Stimulated activated CD8-positive, alpha-beta memory T cell treated with anti-CD3 and anti-CD28 coated beads, Interleukin-7, amount 100 ng/mL, for 1 hour (primary cell): Measurements from ENCODE around the gene GAL.

Source experiments
- DNase-seq, 2 donors: peaks; one replicate each; pipeline ENCODE4 v3.0.0-alpha.2; 2020; ENCODE audit warnings: low read depth in 2 of 2

Gene GAL

DNA sequence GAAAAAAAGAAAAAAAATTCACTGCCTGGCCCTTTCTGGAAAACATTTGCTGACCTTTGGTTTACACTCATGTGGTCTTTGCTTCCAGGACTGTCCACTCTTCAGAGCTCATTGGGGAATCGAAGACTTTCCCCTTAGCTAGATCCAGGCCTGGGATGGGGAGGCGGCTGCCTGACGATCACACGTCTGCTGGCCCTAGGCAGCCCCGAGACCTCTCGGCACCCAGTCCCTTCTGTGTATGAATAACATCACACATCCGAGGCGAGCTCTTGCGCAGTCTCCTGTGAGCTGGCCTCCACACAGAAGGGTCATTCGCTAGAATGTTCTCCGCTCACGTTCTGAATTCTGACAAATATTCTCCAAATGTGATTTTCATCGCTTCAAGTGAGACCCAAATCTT, 25.7 kb upstream of the GAL start:
- no peak for DNase-seq

DNA sequence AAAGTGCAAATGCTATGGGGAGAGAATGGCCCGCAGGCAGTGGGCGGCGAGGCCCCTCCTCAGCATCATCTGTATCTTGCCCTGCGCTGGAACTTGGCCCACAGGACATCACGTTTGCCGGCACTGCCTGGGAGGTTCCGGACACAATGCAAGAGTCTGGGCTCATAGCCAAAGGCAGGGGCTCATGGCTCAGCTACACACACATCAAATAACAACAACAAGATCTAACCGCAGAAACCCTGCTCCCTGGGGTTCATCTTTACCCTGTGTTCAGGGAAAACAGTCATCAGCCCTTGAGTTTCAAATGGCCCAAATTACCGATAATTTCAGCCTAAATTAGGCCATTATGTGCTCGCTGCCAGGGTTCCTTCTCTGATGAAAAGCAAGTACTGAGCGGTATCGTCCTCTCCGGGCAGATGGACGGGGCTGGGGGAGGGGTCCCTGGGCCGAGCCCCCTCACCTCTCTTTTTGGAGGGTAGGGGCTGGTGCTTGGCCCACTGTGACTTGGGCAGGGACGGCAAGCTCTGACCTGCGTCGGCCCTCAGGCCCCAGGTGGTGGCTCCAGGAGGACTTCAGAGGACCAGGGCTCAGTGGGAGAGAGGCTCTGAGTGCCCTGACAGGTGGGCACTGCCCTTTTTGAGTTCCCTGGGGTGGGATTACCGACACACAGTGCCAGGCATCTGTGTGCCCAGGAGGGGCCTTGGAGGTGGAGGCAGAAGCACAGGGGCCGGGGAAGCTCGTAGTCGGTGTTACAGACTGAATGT, 25.0 kb upstream of the GAL start:
- no peak for DNase-seq

DNA sequence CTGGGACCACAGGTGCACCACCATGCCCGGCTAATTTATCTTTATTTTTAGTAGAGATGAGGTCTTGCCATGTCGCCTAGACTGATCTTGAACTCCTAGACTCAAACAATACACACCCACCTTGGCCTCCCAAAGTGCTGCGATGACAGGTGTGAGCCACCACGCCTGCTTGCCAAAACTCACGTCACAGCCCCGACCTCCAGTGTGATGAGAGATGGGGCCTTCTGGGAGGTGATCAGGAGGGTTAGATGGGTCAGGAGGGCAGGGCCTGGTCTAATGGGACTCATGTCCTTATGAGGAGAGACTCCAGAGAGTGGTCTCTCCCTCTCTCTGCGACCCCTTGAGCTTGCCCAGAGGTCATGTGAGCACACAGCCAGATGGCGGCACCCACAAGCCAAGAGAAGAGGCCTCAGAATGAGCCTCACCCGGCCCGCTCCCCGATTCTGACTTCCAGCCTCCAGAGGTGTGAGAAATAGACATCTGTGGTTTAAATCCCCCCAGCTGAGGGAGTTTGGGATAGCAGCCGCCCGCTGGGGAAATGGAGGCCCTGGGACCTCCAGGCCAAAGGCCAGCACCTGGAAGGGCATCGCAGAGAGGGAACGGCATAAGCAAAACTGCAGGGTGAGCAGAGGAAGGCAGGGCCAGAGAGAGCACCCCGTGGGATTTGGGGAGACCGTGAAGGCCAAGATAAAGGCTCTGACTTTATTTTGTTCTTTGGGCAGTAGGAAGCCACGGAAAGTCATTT, 24.1 kb upstream of the GAL start:
- no peak for DNase-seq

DNA sequence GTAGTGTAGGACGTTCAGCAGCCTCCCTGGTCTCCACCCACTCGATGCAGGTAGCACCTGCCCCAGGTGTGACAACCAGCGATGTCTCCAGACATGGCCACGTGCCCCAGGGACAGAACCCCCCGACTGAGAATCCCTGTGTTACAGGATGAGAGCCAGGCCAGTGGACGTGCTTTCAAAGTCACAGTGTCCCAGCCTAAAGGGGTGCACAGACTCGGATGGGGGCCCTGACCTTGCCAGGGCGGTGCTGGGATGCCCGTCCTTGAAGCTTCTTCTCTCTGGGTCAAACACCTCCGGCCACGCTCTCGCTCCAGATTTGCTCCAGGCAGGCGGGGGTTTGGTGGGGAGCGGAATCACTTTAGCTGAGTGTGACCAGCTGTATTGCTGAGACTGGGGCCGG, 23.3 kb upstream of the GAL start:
- DNase-seq: no peak

DNA sequence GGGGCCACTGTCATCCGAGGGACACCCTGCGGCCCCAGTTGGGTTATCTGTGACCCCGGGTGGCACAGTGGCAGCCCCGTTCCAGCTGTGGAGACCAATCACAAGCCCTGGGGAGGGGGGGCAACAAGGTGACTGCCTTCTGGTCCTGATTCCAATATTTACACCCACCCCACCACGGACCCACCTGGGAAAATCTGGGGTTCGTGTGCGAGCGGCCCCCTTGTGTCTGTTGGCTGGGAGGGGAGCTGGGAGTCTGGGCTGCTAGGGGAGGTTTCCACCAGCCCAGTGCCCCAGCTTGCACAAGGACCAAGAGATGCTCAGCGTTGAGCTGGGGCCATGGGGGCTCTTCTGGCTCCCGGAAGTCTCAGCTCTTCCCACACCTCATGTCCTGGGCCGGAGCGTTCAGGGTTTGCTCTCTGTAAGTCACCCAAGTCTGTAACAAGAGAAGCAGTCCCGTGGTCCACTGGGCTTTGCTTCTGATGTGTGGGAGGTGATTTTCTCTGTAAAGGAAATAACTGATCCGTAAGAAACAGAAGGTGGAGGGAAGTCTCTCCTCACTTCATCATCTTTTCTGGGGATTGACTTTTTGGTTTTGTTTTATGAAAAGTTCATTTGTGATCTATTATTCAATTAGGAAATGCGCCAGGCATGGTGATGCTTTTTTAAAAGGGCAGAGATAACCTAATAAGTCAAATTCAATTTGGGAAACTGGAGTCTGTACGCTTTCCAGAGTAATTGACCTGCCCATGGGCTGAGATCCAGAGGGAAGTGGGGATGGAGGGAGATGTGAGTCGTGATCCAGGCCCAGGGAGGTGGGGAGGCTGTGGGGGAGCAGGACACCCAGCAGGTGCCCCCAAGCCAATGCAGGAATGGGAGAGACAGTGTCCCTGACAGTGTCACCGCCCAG, 22.4 kb upstream of the GAL start:
- no peak for DNase-seq

DNA sequence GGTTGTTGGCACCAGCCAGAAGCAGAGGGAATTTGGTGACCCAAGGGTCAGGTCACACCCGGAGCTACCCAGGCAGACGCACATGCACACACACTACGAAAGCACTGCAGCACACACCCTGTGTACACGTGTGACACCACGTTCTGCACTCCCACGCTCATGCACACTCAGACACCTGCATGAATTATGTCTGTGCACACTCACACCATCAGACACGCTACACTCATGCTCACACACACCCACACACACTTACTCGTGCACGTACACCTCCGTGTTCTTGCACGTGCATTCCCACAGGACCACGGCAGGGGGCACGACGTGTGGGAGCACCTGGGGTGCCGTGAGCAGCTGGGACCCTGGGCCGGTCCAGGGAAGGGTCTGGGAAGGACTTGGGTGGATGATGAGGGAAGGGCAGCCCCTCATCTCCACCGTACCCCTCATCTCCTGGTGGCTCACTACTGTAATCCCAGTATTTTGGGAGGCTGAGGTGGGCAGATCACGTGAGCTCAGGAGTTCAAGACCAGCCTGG, 20.8 kb upstream of the GAL start:
- no peak for DNase-seq

DNA sequence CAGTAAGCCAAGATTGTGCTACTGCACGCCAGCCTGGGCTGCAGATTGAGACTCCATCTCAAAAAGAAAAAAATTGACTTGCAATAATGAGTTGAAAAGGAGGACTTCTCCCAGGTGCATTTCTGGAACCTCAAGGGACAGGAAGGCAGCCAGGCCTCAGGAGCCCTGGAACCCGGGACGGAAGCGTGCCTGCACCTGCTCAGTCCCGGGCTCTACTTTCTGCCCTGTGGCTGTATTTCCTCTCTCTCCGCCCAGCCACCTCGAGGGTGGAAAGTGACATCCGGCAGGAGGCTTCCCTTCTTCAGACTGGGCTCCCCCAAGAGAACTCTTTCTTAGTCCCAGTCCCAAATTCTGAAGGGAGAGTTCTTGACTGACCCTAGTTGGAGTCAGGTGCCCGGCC, 20.2 kb upstream of the GAL start:
- no peak for DNase-seq

DNA sequence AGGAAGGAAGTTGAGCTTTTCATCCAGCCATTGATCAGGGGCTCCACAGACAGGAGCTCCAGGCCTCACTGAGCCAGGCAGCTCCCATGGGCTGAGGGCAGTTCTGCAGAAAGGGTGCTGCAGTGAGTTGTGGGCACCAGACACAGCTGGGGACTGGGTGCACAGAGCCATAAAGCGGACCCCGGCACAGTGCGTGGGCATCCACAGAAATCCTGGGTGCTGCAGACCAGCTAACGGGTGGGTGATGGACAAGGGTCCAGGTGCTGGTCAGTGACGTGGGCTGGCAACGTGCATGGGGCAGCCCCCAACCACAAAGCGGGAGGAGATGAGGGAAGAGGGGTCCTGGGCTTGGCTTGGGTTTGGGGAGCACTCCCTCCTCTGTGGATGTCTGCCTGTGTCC, 19.4 kb upstream of the GAL start:
- no peak for DNase-seq

DNA sequence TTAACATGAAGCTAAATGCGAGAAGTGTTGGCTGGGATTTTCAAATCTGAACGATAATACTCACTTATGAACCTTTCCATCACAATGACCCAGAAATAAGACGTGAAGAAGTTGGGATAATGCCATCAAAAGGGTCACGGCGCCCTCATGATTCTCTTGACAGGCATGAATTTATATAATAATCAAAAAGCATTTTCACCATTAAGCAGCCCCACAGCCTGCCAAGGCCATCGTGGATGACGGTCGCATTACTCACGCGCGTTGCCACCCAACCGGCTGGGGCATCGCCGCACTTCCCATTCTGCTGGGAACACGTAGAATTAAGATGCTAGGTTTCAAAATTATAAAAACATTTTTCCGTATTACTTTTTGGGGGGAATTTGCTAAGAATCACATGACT, 18.9 kb upstream of the GAL start:
- DNase-seq: no peak

DNA sequence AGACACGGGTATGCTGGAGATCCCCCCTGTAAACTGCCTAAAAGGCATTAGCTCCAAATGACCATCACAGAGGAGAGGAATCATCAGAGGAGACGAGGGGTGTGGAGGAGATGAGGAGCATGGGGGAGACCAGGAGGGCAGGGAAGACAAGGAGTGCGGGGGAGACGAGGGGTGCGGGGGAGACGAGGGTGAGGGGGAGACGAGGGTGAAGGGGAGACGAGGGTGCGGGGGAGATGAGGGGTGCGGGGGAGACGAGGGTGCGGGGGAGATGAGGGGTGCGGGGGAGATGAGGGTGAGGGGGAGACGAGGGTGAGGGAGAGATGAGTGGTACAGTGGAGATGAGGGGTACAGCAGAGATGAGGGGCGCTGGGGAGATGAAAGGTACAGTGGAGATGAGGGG, 17.5 kb upstream of the GAL start:
- no peak for DNase-seq

DNA sequence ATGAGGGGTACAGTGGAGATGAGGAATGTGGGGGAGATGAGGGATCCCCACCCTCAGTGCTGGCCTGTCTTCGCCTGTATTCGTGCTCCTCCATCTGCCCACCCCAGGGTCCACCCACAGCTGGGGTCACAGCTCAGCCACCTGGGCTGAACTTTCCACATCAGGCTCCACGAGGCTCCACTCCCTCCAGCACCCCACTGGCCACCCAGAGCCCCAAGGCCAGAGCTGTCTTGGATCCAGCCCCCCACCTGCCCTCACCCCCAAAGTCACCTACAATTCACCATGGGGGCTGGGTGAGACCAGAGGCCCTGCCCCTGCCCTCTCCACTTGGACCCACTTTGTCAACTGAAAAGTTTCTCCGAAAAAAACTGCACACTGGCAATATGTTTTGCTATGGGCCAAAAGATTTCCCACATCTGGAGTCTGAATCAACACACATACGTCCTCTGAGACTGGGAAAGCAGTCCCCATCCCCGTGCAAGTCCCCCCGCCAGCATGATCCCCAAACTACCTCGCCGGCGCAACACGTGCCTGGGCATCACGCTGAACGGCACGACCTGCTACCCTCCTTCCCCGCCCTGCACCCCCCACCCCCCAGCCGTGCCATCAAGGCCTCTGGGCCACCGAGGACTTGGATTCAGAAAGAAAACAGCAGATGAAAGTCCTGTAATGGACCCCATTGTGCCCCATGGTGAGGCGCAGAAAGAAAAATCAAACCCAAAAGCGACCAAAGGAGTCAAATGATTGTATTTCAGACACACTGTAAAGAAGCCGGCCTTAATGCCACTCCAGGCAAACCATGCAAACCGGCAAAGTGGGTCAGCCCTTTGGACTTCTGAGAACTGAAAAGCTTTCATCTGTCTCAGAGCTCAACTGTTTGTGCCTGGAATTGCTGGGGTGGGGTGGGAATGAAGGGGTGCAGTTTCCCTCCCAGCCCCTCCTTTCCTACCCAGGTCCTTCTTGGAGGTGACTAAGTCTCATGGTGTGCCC, 16.5 kb upstream of the GAL start:
- DNase-seq: no peak

DNA sequence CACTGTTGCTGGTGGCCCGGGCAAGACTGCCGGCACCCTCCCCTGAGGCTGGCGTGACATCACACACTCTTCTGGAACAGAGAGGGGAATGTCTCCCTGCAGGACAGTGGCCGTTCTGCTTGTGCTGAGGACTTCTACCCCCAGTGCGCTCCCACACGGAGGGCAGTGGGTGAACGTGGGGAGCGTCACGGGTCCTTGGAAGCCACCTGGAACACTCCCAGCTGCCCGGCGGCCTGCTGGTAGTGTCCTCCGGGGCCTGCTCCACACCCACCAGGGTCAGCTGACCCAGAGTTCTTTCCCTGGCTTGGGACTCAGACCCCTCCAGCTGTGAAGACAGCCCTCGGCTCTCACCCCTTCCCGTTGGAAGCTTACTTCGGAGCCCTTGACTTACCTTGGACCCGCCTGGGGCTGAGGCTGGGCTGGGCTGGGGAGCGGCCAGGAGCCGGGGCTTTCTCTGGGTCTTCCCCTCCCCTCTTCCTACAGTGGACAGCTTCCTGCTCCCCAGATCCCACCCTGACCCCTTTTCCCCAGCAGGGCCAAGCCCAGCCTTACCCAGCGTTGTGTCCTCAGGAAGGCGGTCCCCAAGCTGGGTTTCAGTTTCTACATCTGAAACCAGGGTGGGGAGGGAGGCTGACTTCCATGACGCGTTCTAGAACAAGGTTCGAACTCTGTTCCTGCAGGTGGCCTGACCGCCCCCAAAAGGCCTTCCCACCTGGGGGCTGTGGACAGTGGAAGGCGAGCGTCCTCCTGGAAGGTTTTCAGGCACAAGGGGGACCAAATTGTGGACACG, 14.8 kb upstream of the GAL start:
- no peak for DNase-seq

DNA sequence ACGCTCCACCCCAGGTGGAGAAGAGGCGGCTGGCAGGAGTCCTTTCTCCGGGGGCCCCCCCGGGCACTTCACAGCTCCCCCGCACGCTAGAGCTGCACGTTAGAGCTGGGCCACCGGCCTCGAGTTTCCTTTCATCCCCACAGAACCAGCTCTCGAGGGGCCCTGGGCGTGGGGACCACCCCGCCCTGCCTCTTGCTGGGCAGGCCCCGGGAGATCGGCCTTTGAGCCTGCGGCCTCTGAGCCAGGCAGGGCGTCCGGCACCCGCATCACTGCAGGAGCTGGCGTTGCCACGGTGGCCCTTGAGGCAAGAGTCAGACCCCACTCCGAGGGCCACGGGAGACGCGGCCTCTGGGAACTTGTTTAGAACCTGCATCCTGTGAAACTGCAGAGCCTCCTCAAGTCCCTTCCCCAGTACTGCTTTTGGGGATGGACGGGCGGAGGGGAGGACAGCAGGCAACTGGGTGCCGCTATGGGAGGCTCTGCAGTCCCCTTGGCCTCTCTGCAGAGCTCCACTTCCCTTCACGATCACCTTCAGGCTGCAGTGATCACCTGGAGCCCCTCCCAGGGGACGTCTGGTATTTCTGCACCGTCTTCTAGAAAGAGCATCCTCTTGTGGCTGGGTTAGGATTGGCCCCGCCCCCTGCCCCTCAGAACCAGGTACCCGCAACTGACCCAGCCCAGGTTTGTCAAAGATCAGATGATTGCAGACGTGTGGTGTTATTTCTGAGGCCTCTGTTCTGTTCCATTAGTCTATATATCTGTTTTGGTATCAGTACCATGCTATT, 13.9 kb upstream of the GAL start:
- DNase-seq: no peak

DNA sequence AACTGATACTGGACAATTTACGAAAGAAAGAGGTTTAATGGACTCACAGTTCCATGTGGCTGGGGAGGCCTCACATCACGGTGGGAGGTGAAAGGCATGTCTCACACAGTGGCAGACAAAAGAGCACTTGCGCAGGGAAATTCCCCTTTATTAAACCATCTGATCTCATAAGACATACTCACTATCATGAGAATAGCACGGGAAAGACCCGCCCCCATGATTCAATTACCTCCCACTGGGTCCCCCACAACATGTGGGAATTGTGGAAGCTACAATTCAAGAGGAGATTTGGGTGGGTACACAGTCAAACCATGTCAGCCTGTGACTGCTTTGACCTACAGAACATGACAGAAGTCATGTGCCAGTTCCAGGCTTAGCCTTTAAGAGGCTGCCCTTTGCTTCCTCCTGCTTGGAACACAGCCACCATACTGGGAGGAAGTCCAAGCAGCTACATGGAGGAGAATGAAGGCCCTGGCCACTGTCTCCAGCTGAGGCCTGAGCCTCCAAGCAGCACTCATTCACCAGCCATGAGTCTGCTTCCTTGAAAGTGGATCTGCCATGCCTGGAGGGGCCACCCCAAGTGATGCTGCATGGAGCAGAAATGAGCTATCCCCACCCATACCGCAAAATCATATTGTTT, 10.9 kb upstream of the GAL start:
- no peak for DNase-seq

DNA sequence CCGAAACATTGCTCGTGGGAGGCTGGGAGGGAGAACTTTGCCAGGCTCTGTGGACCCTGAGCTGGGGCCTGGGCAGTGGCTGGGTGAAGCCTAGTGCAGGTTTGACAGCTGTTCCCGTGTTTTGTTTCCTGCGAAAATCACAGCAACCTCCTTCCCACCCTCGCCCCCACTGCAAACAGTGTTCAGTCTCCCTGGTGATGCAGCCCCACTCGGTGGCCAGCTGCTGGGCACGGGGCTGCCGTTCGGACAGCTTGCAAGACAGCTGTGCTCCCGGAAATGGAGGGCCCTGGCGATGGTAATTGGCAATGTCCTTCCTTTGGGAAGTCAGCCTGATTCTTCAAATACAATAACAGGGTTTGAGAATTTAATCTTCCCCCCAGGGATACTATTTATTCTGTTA, 10.4 kb upstream of the GAL start:
- no peak for DNase-seq

DNA sequence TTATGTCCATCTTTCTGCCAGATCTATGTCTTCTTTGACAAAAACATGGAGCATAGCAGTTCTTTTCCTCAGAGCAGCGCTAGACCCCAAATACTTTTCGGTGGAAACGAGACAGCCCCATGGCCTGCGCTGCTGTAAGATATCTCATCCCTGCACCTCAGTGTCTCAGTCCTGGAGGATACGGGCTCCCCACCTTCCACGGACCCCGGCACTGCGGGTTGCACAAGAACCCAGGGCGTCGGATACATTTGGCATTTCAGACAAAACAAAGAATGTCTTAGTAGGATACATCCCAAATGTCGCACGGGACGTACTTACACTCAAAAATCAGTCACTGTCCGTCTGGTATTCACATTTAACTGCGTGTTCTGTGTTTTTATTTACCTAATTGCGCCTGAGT, 9.9 kb upstream of the GAL start:
- no peak for DNase-seq

DNA sequence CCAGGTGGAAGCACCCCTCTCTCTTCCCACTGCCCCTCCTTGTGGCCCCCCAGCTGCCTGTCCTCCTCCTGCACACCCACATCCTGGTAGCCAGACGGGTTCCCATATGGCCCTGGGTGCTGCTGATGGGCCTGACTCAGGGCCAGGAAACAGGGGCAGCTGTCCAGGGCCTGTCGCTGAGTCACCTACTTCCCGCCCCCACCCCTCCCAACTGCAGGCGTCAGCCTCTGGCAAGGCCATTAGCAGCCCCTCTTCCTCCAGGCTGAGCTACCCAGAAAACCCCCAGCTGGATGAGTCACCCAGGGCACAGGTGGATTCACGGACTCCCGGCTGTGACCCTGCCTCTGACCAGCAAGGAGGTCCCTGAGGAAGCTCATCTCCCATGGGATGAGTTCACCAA, 6.9 kb upstream of the GAL start:
- no peak for DNase-seq

DNA sequence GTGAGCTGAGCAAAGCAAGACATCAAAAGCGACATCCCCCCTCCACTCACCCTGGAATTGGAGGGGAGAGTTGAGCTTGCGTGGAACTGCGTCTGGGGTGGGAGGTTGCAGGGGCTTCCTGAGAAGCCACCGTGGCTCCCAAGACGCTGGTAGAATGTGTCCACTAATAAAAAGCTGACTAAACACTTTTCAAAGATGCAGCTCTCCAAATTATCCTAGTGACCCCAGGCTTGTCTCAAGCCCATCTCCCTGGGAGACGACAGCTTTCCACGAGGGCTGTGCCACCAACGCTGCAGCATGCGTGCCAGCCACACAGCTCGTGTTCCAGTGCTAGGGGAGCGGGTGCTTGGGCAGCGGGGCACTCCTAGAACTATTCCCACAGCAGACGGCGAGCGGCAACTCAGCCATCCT, 6.3 kb upstream of the GAL start:
- DNase-seq: no peak
